ENCODE measurements around the gene ALOX12. TPM values are rescaled to one million over a fixed set of nuclear protein-coding genes. Genes with fewer than 3 reads are reported as not detected.
A peak's percentile ranks its signal among the peaks of the same experiment; 100 is the strongest.

The ALOX12 gene
- polyA plus RNA-seq, 1 of the 3 experiments (the other 2 are of a cell fraction) = not detected

DNA sequence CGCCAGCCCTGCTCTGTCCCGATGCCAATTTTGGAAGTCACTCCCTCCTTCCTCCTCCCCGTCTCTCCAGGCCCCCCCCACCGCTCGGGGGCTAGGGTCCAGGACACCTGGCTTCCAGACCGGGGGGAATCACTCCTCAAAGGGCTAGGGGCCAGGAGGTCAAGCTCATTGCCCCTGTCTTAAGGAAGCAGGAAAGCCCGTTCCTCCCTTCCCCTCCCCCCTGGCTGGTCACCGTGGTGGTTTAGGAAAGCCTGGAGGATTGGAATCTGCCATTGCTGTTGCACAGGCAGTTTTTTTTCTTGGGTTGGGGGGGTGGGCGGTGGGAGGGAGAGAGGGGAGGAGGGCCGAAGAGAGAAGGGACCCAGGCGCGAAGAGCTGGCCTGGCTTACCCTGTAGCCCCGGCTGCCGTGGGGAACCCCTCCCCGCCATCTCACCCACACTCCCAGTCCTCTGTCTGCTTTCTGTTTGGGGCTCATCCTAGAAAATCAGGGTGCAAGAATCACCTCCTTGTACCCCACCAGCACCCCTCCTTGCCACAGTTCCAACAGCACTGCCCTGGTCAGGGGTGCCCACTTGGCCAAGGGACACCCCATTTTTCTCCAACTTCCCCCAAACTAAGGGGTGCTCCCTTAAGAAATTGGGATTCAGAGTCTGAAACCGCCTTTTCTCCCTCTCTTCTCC is 24.1 kb downstream of the ALOX12 start (continued):
- TF ChIP-seq, protein P1, sequence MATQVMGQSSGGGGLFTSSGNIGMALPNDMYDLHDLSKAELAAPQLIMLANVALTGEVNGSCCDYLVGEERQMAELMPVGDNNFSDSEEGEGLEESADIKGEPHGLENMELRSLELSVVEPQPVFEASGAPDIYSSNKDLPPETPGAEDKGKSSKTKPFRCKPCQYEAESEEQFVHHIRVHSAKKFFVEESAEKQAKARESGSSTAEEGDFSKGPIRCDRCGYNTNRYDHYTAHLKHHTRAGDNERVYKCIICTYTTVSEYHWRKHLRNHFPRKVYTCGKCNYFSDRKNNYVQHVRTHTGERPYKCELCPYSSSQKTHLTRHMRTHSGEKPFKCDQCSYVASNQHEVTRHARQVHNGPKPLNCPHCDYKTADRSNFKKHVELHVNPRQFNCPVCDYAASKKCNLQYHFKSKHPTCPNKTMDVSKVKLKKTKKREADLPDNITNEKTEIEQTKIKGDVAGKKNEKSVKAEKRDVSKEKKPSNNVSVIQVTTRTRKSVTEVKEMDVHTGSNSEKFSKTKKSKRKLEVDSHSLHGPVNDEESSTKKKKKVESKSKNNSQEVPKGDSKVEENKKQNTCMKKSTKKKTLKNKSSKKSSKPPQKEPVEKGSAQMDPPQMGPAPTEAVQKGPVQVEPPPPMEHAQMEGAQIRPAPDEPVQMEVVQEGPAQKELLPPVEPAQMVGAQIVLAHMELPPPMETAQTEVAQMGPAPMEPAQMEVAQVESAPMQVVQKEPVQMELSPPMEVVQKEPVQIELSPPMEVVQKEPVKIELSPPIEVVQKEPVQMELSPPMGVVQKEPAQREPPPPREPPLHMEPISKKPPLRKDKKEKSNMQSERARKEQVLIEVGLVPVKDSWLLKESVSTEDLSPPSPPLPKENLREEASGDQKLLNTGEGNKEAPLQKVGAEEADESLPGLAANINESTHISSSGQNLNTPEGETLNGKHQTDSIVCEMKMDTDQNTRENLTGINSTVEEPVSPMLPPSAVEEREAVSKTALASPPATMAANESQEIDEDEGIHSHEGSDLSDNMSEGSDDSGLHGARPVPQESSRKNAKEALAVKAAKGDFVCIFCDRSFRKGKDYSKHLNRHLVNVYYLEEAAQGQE (IDR thresholded peaks at IDR 0.05; ENCODE audit: low read depth, low read length) = no peak

DNA sequence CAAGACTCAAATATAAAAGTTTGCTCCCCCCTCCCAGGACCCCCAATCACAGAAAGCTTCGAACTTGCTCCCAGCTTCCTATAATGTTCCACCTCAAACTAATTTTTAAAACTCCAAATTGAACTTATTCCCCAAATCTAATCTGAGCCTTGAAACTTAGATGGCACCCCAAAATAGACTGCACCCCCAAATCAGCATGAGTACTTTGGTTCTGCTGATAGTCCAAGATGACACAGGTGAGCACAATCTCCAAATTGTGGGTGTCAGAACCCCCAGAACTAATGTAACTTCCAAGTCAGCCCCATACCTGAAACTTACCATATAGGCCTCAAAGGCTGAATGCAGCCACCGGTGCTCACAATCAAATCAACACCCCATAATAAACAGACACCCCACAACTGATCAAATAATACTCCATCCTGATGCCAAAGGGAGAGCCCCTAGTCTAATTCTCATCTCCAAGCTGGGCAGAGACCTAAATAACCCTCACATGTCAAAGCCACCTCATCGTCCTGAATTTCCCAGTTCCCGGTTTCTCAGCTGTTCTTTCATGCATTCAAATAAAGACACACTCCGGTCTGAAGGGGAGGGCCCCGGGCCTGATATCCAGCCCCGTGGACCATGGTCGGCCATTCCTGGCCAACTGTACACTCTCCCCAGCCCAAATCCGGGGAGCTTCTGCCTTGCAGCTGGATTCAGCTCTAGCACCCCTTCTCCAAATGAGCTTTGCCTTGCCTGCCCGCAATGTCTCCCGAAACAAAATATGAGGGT is 25.2 kb downstream of the ALOX12 start:
- no peaks in the 10 kb centered on the region for H3K9me3 ChIP-seq
- ChIA-PET POLR2A (no interaction called here), CTCF (interaction anchor here (0.6 to 8.6 kb wide), 25 partner anchors 8 to 1486 kb away, joined by 3 to 64 read pairs (median 6); partner anchors contain the start of genes RNASEK and SLC16A13)
- H3K27me3 ChIP-seq (ENCODE audit: insufficient read depth) = no peaks in the 10 kb centered on the region
- no peak overlapping the region for H3K4me3 ChIP-seq (ENCODE audit: low read depth in 2 of 2, low read length in 1 of 2)
- H4K20me1 ChIP-seq (ENCODE audit: insufficient read depth) = no peaks in the 10 kb centered on the region
- H3K4me1 ChIP-seq (ENCODE audit: control insufficient read depth in 1 of 2, insufficient read depth in 2 of 2, low read depth in 1 of 2, low read length in 1 of 2) = peaks cover 5 to 30% of the 10 kb centered on the region in 2 experiments; a peak in 2 of 4 replicates
- H3K9ac ChIP-seq = no peak overlapping the region
- H3F3A ChIP-seq (replicated peaks; ENCODE audit: insufficient read depth) = peaks cover 15% of the 10 kb centered on the region
- no peaks in the 10 kb centered on the region for H3K9me2 ChIP-seq
- H3K79me2 ChIP-seq (ENCODE audit: insufficient read depth) = no peaks in the 10 kb centered on the region
- H2AFZ ChIP-seq (ENCODE audit: low read depth) = peak overlapping the region; percentile 94; the same call in 1 of the 2 replicates
- H3K4me2 ChIP-seq = no peak overlapping the region
- H3K36me3 ChIP-seq (replicated peaks in 1 of 2; ENCODE audit: control insufficient read depth in 1 of 2, insufficient read depth in 2 of 2, low read length in 1 of 2) = peaks cover 0 to 7% of the 10 kb centered on the region in 2 experiments
- no peak overlapping the region for H3K27ac ChIP-seq (ENCODE audit: low read depth in 2 of 2, low read length in 1 of 2)
- 84% methylated on average over 11 of the region's 11 CpGs for WGBS (ENCODE audit: low lambda C conversion rate)
- no peak for DNase-seq
- TF ChIP-seq RCOR1 (IDR thresholded peaks at IDR 0.05; ENCODE audit: low read length) (no peak), POLR2AphosphoS5 (IDR thresholded peaks at IDR 0.05; ENCODE audit: low read depth, low read length) (no peak), TEAD4 (IDR thresholded peaks at IDR 0.05; ENCODE audit: borderline replicate concordance, insufficient read depth) (no peak), NFIC (IDR thresholded peaks at IDR 0.05; ENCODE audit: borderline replicate concordance) (no peak), MEF2A (IDR thresholded peaks at IDR 0.05; ENCODE audit: borderline replicate concordance, low read depth) (no peak), NRF1 (IDR thresholded peaks at IDR 0.05; ENCODE audit: low read depth, low read length) (no peak), RFX5 (IDR thresholded peaks at IDR 0.05; ENCODE audit: low read length) (no peak), SMC3 (IDR thresholded peaks at IDR 0.05; ENCODE audit: low read depth, low read length) (no peak), JUND (IDR thresholded peaks at IDR 0.05) (no peak), ELF1 (IDR thresholded peaks at IDR 0.05) (no peak)
- TF ChIP-seq, protein P2, sequence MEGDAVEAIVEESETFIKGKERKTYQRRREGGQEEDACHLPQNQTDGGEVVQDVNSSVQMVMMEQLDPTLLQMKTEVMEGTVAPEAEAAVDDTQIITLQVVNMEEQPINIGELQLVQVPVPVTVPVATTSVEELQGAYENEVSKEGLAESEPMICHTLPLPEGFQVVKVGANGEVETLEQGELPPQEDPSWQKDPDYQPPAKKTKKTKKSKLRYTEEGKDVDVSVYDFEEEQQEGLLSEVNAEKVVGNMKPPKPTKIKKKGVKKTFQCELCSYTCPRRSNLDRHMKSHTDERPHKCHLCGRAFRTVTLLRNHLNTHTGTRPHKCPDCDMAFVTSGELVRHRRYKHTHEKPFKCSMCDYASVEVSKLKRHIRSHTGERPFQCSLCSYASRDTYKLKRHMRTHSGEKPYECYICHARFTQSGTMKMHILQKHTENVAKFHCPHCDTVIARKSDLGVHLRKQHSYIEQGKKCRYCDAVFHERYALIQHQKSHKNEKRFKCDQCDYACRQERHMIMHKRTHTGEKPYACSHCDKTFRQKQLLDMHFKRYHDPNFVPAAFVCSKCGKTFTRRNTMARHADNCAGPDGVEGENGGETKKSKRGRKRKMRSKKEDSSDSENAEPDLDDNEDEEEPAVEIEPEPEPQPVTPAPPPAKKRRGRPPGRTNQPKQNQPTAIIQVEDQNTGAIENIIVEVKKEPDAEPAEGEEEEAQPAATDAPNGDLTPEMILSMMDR (IDR thresholded peaks at IDR 0.05) = no peak
- TF ChIP-seq, protein P3, sequence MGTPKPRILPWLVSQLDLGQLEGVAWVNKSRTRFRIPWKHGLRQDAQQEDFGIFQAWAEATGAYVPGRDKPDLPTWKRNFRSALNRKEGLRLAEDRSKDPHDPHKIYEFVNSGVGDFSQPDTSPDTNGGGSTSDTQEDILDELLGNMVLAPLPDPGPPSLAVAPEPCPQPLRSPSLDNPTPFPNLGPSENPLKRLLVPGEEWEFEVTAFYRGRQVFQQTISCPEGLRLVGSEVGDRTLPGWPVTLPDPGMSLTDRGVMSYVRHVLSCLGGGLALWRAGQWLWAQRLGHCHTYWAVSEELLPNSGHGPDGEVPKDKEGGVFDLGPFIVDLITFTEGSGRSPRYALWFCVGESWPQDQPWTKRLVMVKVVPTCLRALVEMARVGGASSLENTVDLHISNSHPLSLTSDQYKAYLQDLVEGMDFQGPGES (IDR thresholded peaks at IDR 0.05; ENCODE audit: low read depth, low read length) = no peak
- TF ChIP-seq, protein P4, sequence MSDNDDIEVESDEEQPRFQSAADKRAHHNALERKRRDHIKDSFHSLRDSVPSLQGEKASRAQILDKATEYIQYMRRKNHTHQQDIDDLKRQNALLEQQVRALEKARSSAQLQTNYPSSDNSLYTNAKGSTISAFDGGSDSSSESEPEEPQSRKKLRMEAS (IDR thresholded peaks at IDR 0.05; ENCODE audit: low read depth) = no peak
- TF ChIP-seq, protein P1 (IDR thresholded peaks at IDR 0.05; ENCODE audit: low read depth, low read length) = no peak
- TF ChIP-seq, protein P5, sequence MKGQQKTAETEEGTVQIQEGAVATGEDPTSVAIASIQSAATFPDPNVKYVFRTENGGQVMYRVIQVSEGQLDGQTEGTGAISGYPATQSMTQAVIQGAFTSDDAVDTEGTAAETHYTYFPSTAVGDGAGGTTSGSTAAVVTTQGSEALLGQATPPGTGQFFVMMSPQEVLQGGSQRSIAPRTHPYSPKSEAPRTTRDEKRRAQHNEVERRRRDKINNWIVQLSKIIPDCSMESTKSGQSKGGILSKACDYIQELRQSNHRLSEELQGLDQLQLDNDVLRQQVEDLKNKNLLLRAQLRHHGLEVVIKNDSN (IDR thresholded peaks at IDR 0.05; ENCODE audit: borderline replicate concordance, low read depth) = no peak
- TF ChIP-seq, protein P6, sequence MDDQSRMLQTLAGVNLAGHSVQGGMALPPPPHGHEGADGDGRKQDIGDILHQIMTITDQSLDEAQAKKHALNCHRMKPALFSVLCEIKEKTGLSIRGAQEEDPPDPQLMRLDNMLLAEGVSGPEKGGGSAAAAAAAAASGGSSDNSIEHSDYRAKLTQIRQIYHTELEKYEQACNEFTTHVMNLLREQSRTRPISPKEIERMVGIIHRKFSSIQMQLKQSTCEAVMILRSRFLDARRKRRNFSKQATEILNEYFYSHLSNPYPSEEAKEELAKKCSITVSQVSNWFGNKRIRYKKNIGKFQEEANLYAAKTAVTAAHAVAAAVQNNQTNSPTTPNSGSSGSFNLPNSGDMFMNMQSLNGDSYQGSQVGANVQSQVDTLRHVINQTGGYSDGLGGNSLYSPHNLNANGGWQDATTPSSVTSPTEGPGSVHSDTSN (IDR thresholded peaks at IDR 0.05) = no peak
